NT2/D1 (cell line): ENCODE results near the gene PTX4.
A peak's percentile ranks its signal among the peaks of the same experiment; 100 is the strongest.
"Not testable (repeated sequence)": the region's sequence is repeated elsewhere in the genome, so short reads cannot be mapped to it uniquely, and the experiment has no call there.

ENCODE experiments used
- DNase-seq: peaks from one replicate; pipeline ENCODE4 v3.0.0-alpha.2; 2011; ENCODE audit warnings: low read depth, low spot score
- H3K27me3 ChIP-seq: 2 replicates; pipeline ENCODE4 v1.6.0; 2011; ENCODE audit warnings: mild to moderate bottlenecking; ENCODE audit not compliant: insufficient read length, insufficient read depth
- H3K36me3 ChIP-seq: 2 replicates; pipeline ENCODE4 v1.6.1; 2011; ENCODE audit warnings: mild to moderate bottlenecking, low read length, mixed read lengths; ENCODE audit not compliant: insufficient read depth, insufficient read length
- H3K4me1 ChIP-seq: 2 replicates; pipeline ENCODE4 v1.5.1; 2011; ENCODE audit not compliant: insufficient read depth, insufficient read length
- H3K4me3 ChIP-seq: 2 replicates; pipeline ENCODE4 v1.5.1; 2011; ENCODE audit warnings: low read depth; ENCODE audit not compliant: insufficient read length
- H3K9ac ChIP-seq: 2 replicates; pipeline ENCODE4 v1.6.0; 2011; ENCODE audit warnings: low read depth; ENCODE audit not compliant: insufficient read length
- H3K9me3 ChIP-seq: 2 replicates; pipeline ENCODE4 v1.5.1; 2011; ENCODE audit warnings: mild to moderate bottlenecking, low read length; ENCODE audit not compliant: insufficient read depth
- SUZ12 ChIP-seq: IDR thresholded peaks from 2 replicates; pipeline ENCODE4 v1.6.1; 2011; ENCODE audit not compliant: insufficient read length, insufficient read depth; ENCODE audit errors: extremely low read depth
- YY1 ChIP-seq: IDR thresholded peaks from 2 replicates; pipeline ENCODE4 v1.6.1; 2011; ENCODE audit not compliant: insufficient read length, insufficient read depth
- ZNF274 ChIP-seq: IDR thresholded peaks from 2 replicates; pipeline ENCODE4 v1.6.1; 2011; ENCODE audit warnings: mild to moderate bottlenecking, low read depth, low read length

Gene PTX4

GRCh38 chr16:1474082-1474795 lies 14.5 kb downstream of the PTX4 start:
- H3K9ac ChIP-seq = peak overlapping the region; percentile 95
- TF ChIP-seq ZNF274 (no peak), SUZ12 (no peak)
- peaks cover 6% of the 10 kb centered on the region for H3K4me1 ChIP-seq
- peaks cover 4% of the 10 kb centered on the region for H3K36me3 ChIP-seq
- DNase-seq = no peak
- H3K9me3 ChIP-seq = no peaks in the 10 kb centered on the region
- peaks cover 2% of the 10 kb centered on the region for H3K27me3 ChIP-seq
- peak overlapping the region; percentile 87 for H3K4me3 ChIP-seq

- H3K9ac ChIP-seq = no peak overlapping the region
- H3K27me3 ChIP-seq = peaks cover 2% of the 10 kb centered on the region
- DNase-seq = no peak
- H3K4me1 ChIP-seq = peaks cover 6% of the 10 kb centered on the region
- TF ChIP-seq YY1 (no peak), SUZ12 (no peak), ZNF274 (no peak)
- H3K36me3 ChIP-seq = peaks cover 6% of the 10 kb centered on the region
- no peak overlapping the region for H3K4me3 ChIP-seq
- H3K9me3 ChIP-seq = no peaks in the 10 kb centered on the region
Measured at GRCh38 chr16:1472974-1473373, 15.8 kb downstream of the PTX4 start.

- Histone ChIP-seq H3K27me3 (no peaks in the 10 kb centered on the region), H3K9ac (peak overlapping the region; percentile 0), H3K4me3 (no peak overlapping the region), H3K36me3 (peaks cover 6% of the 10 kb centered on the region), H3K9me3 (no peaks in the 10 kb centered on the region), H3K4me1 (peaks cover 6% of the 10 kb centered on the region)
- no peak for DNase-seq
- no peak for TF ChIP-seq YY1
- TF ChIP-seq ZNF274 = no peak
Measured at GRCh38 chr16:1471569-1472194, 17.1 kb downstream of the PTX4 start.

- Histone ChIP-seq H3K4me3 (peak overlapping the region; percentile 15), H3K27me3 (no peaks in the 10 kb centered on the region), H3K9ac (peak overlapping the region; percentile 0), H3K9me3 (no peaks in the 10 kb centered on the region), H3K36me3 (peaks cover 6% of the 10 kb centered on the region), H3K4me1 (peaks cover 6% of the 10 kb centered on the region)
- no peak for DNase-seq
- TF ChIP-seq YY1 (no peak), ZNF274 (no peak), SUZ12 (no peak)
Measured at GRCh38 chr16:1470481-1471251, 18.1 kb downstream of the PTX4 start.

- H3K36me3 ChIP-seq = peaks cover 6% of the 10 kb centered on the region
- no peaks in the 10 kb centered on the region for H3K27me3 ChIP-seq
- no peak overlapping the region for H3K4me3 ChIP-seq
- TF ChIP-seq SUZ12 = no peak
- no peak for TF ChIP-seq ZNF274
- TF ChIP-seq YY1 = no peak
- DNase-seq = no peak
- no peak overlapping the region for H3K9ac ChIP-seq
- H3K9me3 ChIP-seq = no peaks in the 10 kb centered on the region
- peaks cover 6% of the 10 kb centered on the region for H3K4me1 ChIP-seq
Measured at GRCh38 chr16:1469693-1470201, 19.0 kb downstream of the PTX4 start.

- not testable (repeated sequence) for H3K9ac ChIP-seq, H3K4me3 ChIP-seq, H3K27me3 ChIP-seq, H3K9me3 ChIP-seq, H3K4me1 ChIP-seq, DNase-seq
- peaks cover 10% of the 10 kb centered on the region for H3K36me3 ChIP-seq
Measured at GRCh38 chr16:1469141-1469540, 19.6 kb downstream of the PTX4 start.

GRCh38 chr16:1468426-1468810 lies 20.3 kb downstream of the PTX4 start:
- Histone ChIP-seq H3K4me3 (no peak overlapping the region), H3K27me3 (no peaks in the 10 kb centered on the region), H3K4me1 (peaks cover 6% of the 10 kb centered on the region), H3K9ac (no peak overlapping the region), H3K36me3 (peaks cover 12% of the 10 kb centered on the region), H3K9me3 (no peaks in the 10 kb centered on the region)
- TF ChIP-seq SUZ12 = no peak
- TF ChIP-seq YY1 = no peak
- no peak for TF ChIP-seq ZNF274
- no peak for DNase-seq
